Body of pancreas (tissue), 4 donors: Measurements from ENCODE around the gene BRIP1. TPM values are rescaled to one million over a fixed set of nuclear protein-coding genes. Genes with fewer than 3 reads are reported as not detected.

Source experiments
- ATAC-seq: fragments of 150-250 bp; one replicate; pipeline ENCODE4 v1.9.1; 2016
- DNase-seq, 4 donors: peaks; one replicate each; pipeline ENCODE4 v3.0.0-alpha.2; 2019
- H3K27ac ChIP-seq, 4 donors: fragments of 200-600 bp; sonication (generic); 1 replicate in 3 of 4; 2 replicates in 1 of 4; pipeline versions ENCODE4 v1.5.1 to v1.6.1; 2016 to 2019; ENCODE audit warnings: mild to moderate bottlenecking in 1 of 4, mixed read lengths in 1 of 4, moderate library complexity in 1 of 4
- H3K27me3 ChIP-seq, 2 donors: fragments of 200-600 bp; sonication (generic); one replicate each; pipeline ENCODE4 v1.6.0; 2016; ENCODE audit warnings: mild to moderate bottlenecking in 1 of 2
- H3K36me3 ChIP-seq, 2 donors: fragments of 200-600 bp; sonication (generic); replicated peaks in 1 of 2; 2 replicates each; pipeline ENCODE4 v1.5.1; 2016; ENCODE audit warnings: low read depth in 2 of 2; ENCODE audit not compliant: insufficient read depth in 1 of 2
- H3K4me1 ChIP-seq: fragments of 200-600 bp; sonication (generic); one replicate; pipeline ENCODE4 v1.6.0; 2016
- H3K4me3 ChIP-seq, 2 donors: fragments of 200-600 bp; sonication (generic); 1 replicate in 1 of 2; 2 replicates in 1 of 2; pipeline ENCODE4 v1.5.1; 2016 to 2019
- H3K9me3 ChIP-seq, 3 donors: fragments of 200-600 bp; sonication (generic); 1 replicate in 2 of 3; 2 replicates in 1 of 3; pipeline ENCODE4 v1.5.1; 2016
- POLR2A ChIP-seq, 3 donors: fragments of 450-650 bp; IDR thresholded peaks; one replicate each; pipeline ENCODE4 v1.6.1; 2016; ENCODE audit warnings: antibody characterized with exemption in 3 of 3, mild to moderate bottlenecking in 2 of 3
- WGBS, 2 donors: methylation state at CpG; one replicate each; pipeline ENCODE4 v1.1.5; 2017; 5-methylcytosine and 5-hydroxymethylcytosine counted together
- intact Hi-C: fragments of 100-400 bp; cut with DNase I; formaldehyde crosslinking; loops from one replicate; pipeline ENCODE4 v1.15.1; 2023
- total RNA-seq, 2 donors: library from RNA; depleted of rRNA; stranded (reverse); fragments of >200 nt; gene quantifications; one replicate each; pipeline ENCODE4 v1.1.0, GENCODE V29; 2016
- TF ChIP-seq, protein P1 (sequence below), 7 experiments: fragments of 450-650 bp in 4 of 7; fragments of 200-600 bp in 3 of 7; sonication (generic) in 3 of 7; IDR thresholded peaks; one replicate each; pipeline ENCODE4 v1.5.1; 2016 to 2019; ENCODE audit warnings: antibody characterized with exemption in 7 of 7

The BRIP1 gene
- total RNA-seq, 2 donors from 2014 or later, result under 0.01 to 0.33 TPM

DNA sequence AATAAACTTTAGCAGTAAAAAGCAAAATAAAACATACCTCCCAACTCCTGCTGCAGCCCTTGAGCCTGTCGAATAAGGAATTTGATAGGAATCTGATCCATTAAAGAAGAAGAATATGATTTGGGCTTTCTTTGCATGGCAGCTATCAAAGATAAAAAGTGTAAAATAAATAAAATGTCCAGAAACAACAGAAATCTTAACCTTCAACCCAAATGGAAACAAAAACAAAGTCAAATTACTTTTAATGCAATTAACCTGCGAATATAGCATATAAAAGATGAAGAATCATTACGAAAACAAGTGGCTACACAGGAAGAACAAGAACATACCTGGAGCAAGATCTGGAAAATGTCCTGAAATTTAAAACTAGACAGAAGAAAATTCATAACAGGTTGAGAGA is 21.5 kb upstream of the BRIP1 start:
- DNase-seq (no peak), ATAC-seq (no peak)
- intact Hi-C loops, result no loop called here
- Histone ChIP-seq H3K36me3 (no peaks in the 10 kb centered on the region), H3K4me3 (no peak overlapping the region), H3K27ac (no peak overlapping the region), H3K27me3 (no peaks in the 10 kb centered on the region), H3K4me1 (no peaks in the 10 kb centered on the region), H3K9me3 (no peaks in the 10 kb centered on the region)
- WGBS, 2 donors, result 85 to 89% methylated on average over 3 of the region's 3 CpGs
- TF ChIP-seq, protein P1, sequence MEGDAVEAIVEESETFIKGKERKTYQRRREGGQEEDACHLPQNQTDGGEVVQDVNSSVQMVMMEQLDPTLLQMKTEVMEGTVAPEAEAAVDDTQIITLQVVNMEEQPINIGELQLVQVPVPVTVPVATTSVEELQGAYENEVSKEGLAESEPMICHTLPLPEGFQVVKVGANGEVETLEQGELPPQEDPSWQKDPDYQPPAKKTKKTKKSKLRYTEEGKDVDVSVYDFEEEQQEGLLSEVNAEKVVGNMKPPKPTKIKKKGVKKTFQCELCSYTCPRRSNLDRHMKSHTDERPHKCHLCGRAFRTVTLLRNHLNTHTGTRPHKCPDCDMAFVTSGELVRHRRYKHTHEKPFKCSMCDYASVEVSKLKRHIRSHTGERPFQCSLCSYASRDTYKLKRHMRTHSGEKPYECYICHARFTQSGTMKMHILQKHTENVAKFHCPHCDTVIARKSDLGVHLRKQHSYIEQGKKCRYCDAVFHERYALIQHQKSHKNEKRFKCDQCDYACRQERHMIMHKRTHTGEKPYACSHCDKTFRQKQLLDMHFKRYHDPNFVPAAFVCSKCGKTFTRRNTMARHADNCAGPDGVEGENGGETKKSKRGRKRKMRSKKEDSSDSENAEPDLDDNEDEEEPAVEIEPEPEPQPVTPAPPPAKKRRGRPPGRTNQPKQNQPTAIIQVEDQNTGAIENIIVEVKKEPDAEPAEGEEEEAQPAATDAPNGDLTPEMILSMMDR (IDR thresholded peaks at IDR 0.05), result no peak
- TF ChIP-seq POLR2A (IDR thresholded peaks at IDR 0.05), result no peak

DNA sequence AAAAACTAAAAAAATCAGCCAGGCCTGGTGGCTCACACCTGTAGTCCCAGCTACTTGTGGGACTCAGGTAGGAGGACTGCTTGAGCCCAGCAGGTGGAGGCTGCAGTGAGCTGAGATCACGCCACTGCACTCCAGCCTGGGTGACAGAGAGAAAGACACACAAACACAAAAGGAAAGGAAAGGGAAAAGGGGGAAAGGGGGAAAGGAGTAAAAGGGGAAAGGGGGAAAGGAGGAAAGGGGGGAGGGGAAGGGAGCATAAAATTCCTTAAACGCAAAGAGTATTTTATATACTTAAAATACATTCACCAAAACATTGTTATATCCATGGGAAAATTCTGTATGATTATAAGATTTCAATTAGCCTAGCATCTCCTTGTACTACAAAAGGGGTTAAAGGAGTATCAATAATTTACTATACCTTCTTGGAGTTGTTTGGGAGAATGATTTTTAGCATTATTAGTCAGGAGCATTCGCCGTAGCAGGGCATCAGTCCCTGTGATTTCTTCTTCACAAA is 17.3 kb upstream of the BRIP1 start:
- ATAC-seq (no peak), DNase-seq (no peak)
- WGBS, 2 donors, result 96 to 97% methylated on average over 4 of the region's 4 CpGs
- H3K27me3 ChIP-seq, result no peaks in the 10 kb centered on the region
- intact Hi-C loops, result no loop called here
- no peak overlapping the region for H3K4me3 ChIP-seq
- no peak overlapping the region for H3K27ac ChIP-seq
- no peaks in the 10 kb centered on the region for H3K36me3 ChIP-seq
- no peak for TF ChIP-seq POLR2A (IDR thresholded peaks at IDR 0.05)
- TF ChIP-seq, protein P1 (IDR thresholded peaks at IDR 0.05), result no peak
- H3K9me3 ChIP-seq, result no peaks in the 10 kb centered on the region
- H3K4me1 ChIP-seq, result no peaks in the 10 kb centered on the region

DNA sequence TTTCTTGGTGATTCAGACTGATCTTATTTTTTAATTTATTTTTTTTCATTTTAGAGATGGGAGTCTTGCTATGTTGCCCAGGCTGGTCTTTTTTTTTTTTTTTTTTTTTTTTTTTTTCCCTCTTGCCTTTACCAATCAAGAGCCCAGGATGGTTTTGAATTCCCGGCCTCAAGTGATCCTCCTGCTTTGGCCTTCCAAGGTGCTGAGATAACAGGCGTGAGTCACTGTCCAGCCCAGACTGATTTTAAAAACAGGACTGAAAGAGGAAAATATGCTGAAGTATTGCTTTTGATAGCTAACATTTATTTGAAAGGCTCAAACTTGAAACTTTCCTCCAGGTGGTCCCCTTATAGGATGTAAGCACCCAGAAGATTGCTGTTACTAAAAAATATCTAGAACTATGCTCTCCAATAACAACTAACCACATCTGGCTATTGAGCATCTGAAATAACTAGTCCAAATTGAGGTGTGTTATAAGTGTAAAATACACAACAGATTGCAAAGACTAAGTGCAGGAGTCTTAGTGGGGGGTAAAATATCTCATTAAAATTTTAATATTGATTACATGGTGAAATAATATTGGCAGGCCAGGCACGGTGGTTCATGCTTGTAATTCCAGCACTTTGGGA is 15.8 kb upstream of the BRIP1 start:
- intact Hi-C loops, result no loop called here

DNA sequence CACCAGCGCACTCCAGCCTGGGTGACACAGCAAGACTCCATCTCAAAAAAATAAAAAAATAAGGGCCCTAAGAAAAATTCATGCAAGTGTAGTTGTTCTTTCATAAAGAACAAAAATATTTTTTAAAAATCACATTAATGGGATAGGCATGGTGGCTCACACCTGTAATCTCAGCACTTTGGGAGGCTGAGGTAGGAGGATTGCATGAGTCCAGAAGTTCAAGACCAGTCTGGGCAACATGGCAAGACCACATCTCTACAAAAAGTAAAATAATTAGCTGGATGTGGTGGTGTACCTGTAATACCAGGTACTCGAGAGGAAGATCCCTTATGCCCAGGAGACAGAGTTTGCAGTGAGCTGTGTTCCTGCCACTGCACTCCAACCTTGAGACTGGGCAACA is 15.2 kb upstream of the BRIP1 start:
- intact Hi-C loops, result no loop called here
- no peaks in the 10 kb centered on the region for H3K9me3 ChIP-seq
- no peaks in the 10 kb centered on the region for H3K27me3 ChIP-seq
- 79 to 100% methylated on average over 2 of the region's 2 CpGs for WGBS, 2 donors
- DNase-seq, result no peak
- ATAC-seq, result no peak
- no peaks in the 10 kb centered on the region for H3K4me1 ChIP-seq
- no peak overlapping the region for H3K27ac ChIP-seq
- H3K36me3 ChIP-seq, result peaks cover 0 to 2% of the 10 kb centered on the region in 2 donors
- TF ChIP-seq, protein P1 (IDR thresholded peaks at IDR 0.05), result no peak
- TF ChIP-seq POLR2A (IDR thresholded peaks at IDR 0.05), result no peak
- H3K4me3 ChIP-seq, result no peak overlapping the region

More for the DNA sequence above, 15.8 kb upstream of the BRIP1 start:
- H3K4me3 ChIP-seq, result no peak overlapping the region
- H3K36me3 ChIP-seq, result peaks cover 0 to under 1% of the 10 kb centered on the region in 2 donors
- ATAC-seq, result no peak
- H3K4me1 ChIP-seq, result no peaks in the 10 kb centered on the region
- H3K9me3 ChIP-seq, result no peaks in the 10 kb centered on the region
- DNase-seq, result no peak
- TF ChIP-seq POLR2A (IDR thresholded peaks at IDR 0.05), result no peak
- TF ChIP-seq, protein P1 (IDR thresholded peaks at IDR 0.05), result no peak
- no peak overlapping the region for H3K27ac ChIP-seq
- 74 to 81% methylated on average over 3 of the region's 3 CpGs for WGBS, 2 donors
- no peaks in the 10 kb centered on the region for H3K27me3 ChIP-seq

DNA sequence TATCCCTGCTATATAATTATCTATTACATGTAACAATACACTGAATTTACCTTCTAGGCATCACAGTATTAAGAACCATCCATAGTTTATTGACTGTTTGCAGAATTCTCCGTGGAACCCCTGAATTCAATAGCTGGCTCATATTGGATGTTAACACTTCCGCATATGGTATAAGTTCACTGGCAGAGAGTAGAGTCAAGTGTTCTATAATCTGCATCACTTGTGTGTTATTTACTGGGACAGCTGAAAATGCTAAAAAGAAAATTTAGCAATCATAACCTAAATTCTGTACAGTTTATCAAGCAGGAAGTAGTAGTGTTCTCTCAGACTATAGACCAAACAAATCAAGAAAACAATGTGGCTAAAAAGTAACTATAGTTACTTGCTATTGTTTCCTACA is 14.5 kb upstream of the BRIP1 start:
- Histone ChIP-seq H3K27ac (no peak overlapping the region), H3K4me1 (no peaks in the 10 kb centered on the region), H3K4me3 (no peak overlapping the region), H3K9me3 (no peaks in the 10 kb centered on the region), H3K36me3 (peaks cover 0 to 2% of the 10 kb centered on the region in 2 donors), H3K27me3 (no peaks in the 10 kb centered on the region)
- 88 to 91% methylated on average over 2 of the region's 2 CpGs for WGBS, 2 donors
- ATAC-seq (no peak), DNase-seq (no peak)
- intact Hi-C loops, result no loop called here
- TF ChIP-seq, protein P1 (IDR thresholded peaks at IDR 0.05), result no peak
- TF ChIP-seq POLR2A (IDR thresholded peaks at IDR 0.05), result no peak
